Activated CD4-positive, alpha-beta T cell treated with anti-CD3 and anti-CD28 coated beads for 36 hours (primary cell): ENCODE data around the gene SLC38A9. TPM values are rescaled to one million over a fixed set of nuclear protein-coding genes. Genes with fewer than 3 reads are reported as not detected.

Experiments used
- ATAC-seq: fragments of 200-7000 bp; cut with Tn5 transposase; one replicate; pipeline ENCODE4 v1.10.0; 2021; ENCODE audit warnings: mild to moderate bottlenecking, moderate library complexity
- CTCF ChIA-PET: fragments of 350-600 bp; sonication (Branson Sonifier 250); formaldehyde crosslinking; loops from one replicate; lab custom pipeline; 2021; ENCODE audit warnings: antibody characterized with exemption; lab: Charles Lee
- POLR2A ChIA-PET: fragments of 350-600 bp; sonication (Branson Sonifier 250); formaldehyde crosslinking; loops from one replicate; lab custom pipeline; 2021; ENCODE audit warnings: antibody characterized with exemption, inconsistent platforms; lab: Charles Lee
- DNase-seq: peaks from one replicate; pipeline ENCODE4 v3.0.0-alpha.2; 2020
- H3K27ac Mint-ChIP-seq: one replicate; pipeline ENCODE4 v1.8.0; 2021; ENCODE audit warnings: mixed read lengths
- H3K27me3 Mint-ChIP-seq: one replicate; pipeline ENCODE4 v1.8.0; 2021; ENCODE audit warnings: mixed read lengths
- H3K36me3 Mint-ChIP-seq: one replicate; pipeline ENCODE4 v1.8.0; 2021; ENCODE audit warnings: low read depth, mixed read lengths
- H3K4me1 Mint-ChIP-seq: one replicate; pipeline ENCODE4 v1.8.0; 2021; ENCODE audit warnings: mixed read lengths
- H3K4me3 Mint-ChIP-seq: one replicate; pipeline ENCODE4 v1.8.0; 2021; ENCODE audit warnings: mild to moderate bottlenecking, moderate library complexity, mixed read lengths
- H3K9me3 Mint-ChIP-seq: one replicate; pipeline ENCODE4 v1.8.0; 2021; ENCODE audit warnings: low read depth, mixed read lengths
- intact Hi-C, 2 experiments: fragments of 100-400 bp; cut with DNase I in 1 of 2; cut with micrococcal nuclease in 1 of 2; formaldehyde crosslinking; loops; one replicate each; pipeline versions ENCODE4 v1.14.2 to v1.15.1; 2022 to 2024; cut with DNase I, micrococcal nuclease
- total RNA-seq, 2 experiments: library from RNA; stranded (reverse); gene quantifications; one replicate each; pipeline ENCODE4 v1.2.3, GENCODE V29; 2021

Gene SLC38A9
- total RNA-seq, 2 experiments from 2014 or later, result 12.9 to 16.2 TPM

- Mint-ChIP-seq H3K27ac (no peak overlapping the region), H3K27me3 (no peaks in the 10 kb centered on the region), H3K4me3 (no peak overlapping the region), H3K36me3 (no peaks in the 10 kb centered on the region), H3K9me3 (no peaks in the 10 kb centered on the region), H3K4me1 (peaks cover 25% of the 10 kb centered on the region)
- ChIA-PET POLR2A (no interaction called here), CTCF (interaction anchor here (1.0 kb wide), 1 partner anchor 95 kb away, joined by 3 read pairs; no protein-coding TSS in a partner anchor)
- intact Hi-C loops, result no loop called here
- no peak for ATAC-seq
- no peak for DNase-seq
Measured at GRCh38 chr5:55597014-55597981, 114.8 kb downstream of the SLC38A9 start.

GRCh38 chr5:55594671-55595070 is 117.5 kb downstream of the SLC38A9 start:
- Mint-ChIP-seq H3K36me3 (no peaks in the 10 kb centered on the region), H3K4me1 (peaks cover 22% of the 10 kb centered on the region), H3K27ac (no peak overlapping the region), H3K4me3 (no peak overlapping the region), H3K27me3 (no peaks in the 10 kb centered on the region), H3K9me3 (no peaks in the 10 kb centered on the region)
- ATAC-seq (no peak), DNase-seq (no peak)
- intact Hi-C loops, result no loop called here
- ChIA-PET CTCF (interaction anchor here (0.6 kb wide), 1 partner anchor 610 kb away, joined by 3 read pairs; no protein-coding TSS in a partner anchor), POLR2A (no interaction called here)

- Mint-ChIP-seq H3K36me3 (no peaks in the 10 kb centered on the region), H3K4me1 (peaks cover 20% of the 10 kb centered on the region), H3K27me3 (no peaks in the 10 kb centered on the region), H3K27ac (no peak overlapping the region), H3K4me3 (no peak overlapping the region), H3K9me3 (no peaks in the 10 kb centered on the region)
- ATAC-seq, result no peak
- no peak for DNase-seq
- POLR2A ChIA-PET, result no interaction called here
- CTCF ChIA-PET, result no interaction called here
- intact Hi-C loops, result no loop called here
Measured at GRCh38 chr5:55593115-55593472, 119.0 kb downstream of the SLC38A9 start.

- intact Hi-C loops, result no loop called here
- no peak for DNase-seq
- POLR2A ChIA-PET, result no interaction called here
- no peaks in the 10 kb centered on the region for H3K9me3 Mint-ChIP-seq
- no peak overlapping the region for H3K4me3 Mint-ChIP-seq
- no peaks in the 10 kb centered on the region for H3K36me3 Mint-ChIP-seq
- peaks cover 19% of the 10 kb centered on the region for H3K4me1 Mint-ChIP-seq
- H3K27me3 Mint-ChIP-seq, result no peaks in the 10 kb centered on the region
- no peak overlapping the region for H3K27ac Mint-ChIP-seq
- no peak for ATAC-seq
- CTCF ChIA-PET, result no interaction called here
Measured at GRCh38 chr5:55592388-55593114, 119.6 kb downstream of the SLC38A9 start.

GRCh38 chr5:55591686-55592085 is 120.4 kb downstream of the SLC38A9 start:
- ATAC-seq (no peak), DNase-seq (no peak)
- peak overlapping the region; percentile 84 for H3K27ac Mint-ChIP-seq
- POLR2A ChIA-PET, result no interaction called here
- H3K4me3 Mint-ChIP-seq, result no peak overlapping the region
- peaks cover 19% of the 10 kb centered on the region for H3K4me1 Mint-ChIP-seq
- H3K9me3 Mint-ChIP-seq, result no peaks in the 10 kb centered on the region
- no peaks in the 10 kb centered on the region for H3K27me3 Mint-ChIP-seq
- intact Hi-C loops, result loop anchor here in 1 of 2 experiments (2.0 kb wide), 1 partner anchor 15 kb away; no protein-coding TSS in a partner anchor
- CTCF ChIA-PET, result no interaction called here
- no peaks in the 10 kb centered on the region for H3K36me3 Mint-ChIP-seq

- H3K9me3 Mint-ChIP-seq, result no peaks in the 10 kb centered on the region
- no peak overlapping the region for H3K27ac Mint-ChIP-seq
- H3K27me3 Mint-ChIP-seq, result no peaks in the 10 kb centered on the region
- H3K4me3 Mint-ChIP-seq, result no peak overlapping the region
- POLR2A ChIA-PET, result no interaction called here
- DNase-seq (no peak), ATAC-seq (no peak)
- H3K36me3 Mint-ChIP-seq, result no peaks in the 10 kb centered on the region
- intact Hi-C loops, result loop anchor here in 1 of 2 experiments (10.0 kb wide), 1 partner anchor 1960 kb away; no protein-coding TSS in a partner anchor
- CTCF ChIA-PET, result no interaction called here
- H3K4me1 Mint-ChIP-seq, result peaks cover 15% of the 10 kb centered on the region
Measured at GRCh38 chr5:55585206-55585610, 126.9 kb downstream of the SLC38A9 start.

GRCh38 chr5:55584398-55585205 is 127.5 kb downstream of the SLC38A9 start:
- ATAC-seq (no peak), DNase-seq (no peak)
- Mint-ChIP-seq H3K4me3 (no peak overlapping the region), H3K9me3 (no peaks in the 10 kb centered on the region), H3K36me3 (no peaks in the 10 kb centered on the region), H3K27me3 (no peaks in the 10 kb centered on the region), H3K4me1 (peaks cover 13% of the 10 kb centered on the region), H3K27ac (no peak overlapping the region)
- intact Hi-C loops, result loop anchor here in 1 of 2 experiments (10.0 kb wide), 1 partner anchor 1960 kb away; no protein-coding TSS in a partner anchor
- ChIA-PET CTCF (interaction anchor here (0.8 kb wide), 1 partner anchor 107 kb away, joined by 3 read pairs; no protein-coding TSS in a partner anchor), POLR2A (no interaction called here)

GRCh38 chr5:55583578-55583977 is 128.5 kb downstream of the SLC38A9 start:
- ChIA-PET POLR2A (no interaction called here), CTCF (interaction anchor here (0.8 kb wide), 1 partner anchor 108 kb away, joined by 3 read pairs; no protein-coding TSS in a partner anchor)
- Mint-ChIP-seq H3K4me3 (no peak overlapping the region), H3K27ac (no peak overlapping the region), H3K27me3 (no peaks in the 10 kb centered on the region), H3K9me3 (no peaks in the 10 kb centered on the region), H3K36me3 (no peaks in the 10 kb centered on the region), H3K4me1 (peaks cover 15% of the 10 kb centered on the region)
- intact Hi-C loops, result loop anchor here in 1 of 2 experiments (10.0 kb wide), 1 partner anchor 1961 kb away; no protein-coding TSS in a partner anchor
- ATAC-seq (no peak), DNase-seq (no peak)

GRCh38 chr5:55582256-55582655 is 129.9 kb downstream of the SLC38A9 start:
- Mint-ChIP-seq H3K4me1 (peaks cover 18% of the 10 kb centered on the region), H3K9me3 (no peaks in the 10 kb centered on the region), H3K36me3 (no peaks in the 10 kb centered on the region), H3K27ac (no peak overlapping the region), H3K27me3 (no peaks in the 10 kb centered on the region), H3K4me3 (no peak overlapping the region)
- intact Hi-C loops, result loop anchor here in 1 of 2 experiments (10.0 kb wide), 1 partner anchor 1963 kb away; no protein-coding TSS in a partner anchor
- CTCF ChIA-PET, result no interaction called here
- ATAC-seq (peak; percentile 49), DNase-seq (peak; percentile 41)
- POLR2A ChIA-PET, result no interaction called here

- POLR2A ChIA-PET, result interaction anchor here (0.6 kb wide), 1 partner anchor 219 kb away, joined by 9 read pairs; no protein-coding TSS in a partner anchor
- Mint-ChIP-seq H3K4me3 (no peak overlapping the region), H3K36me3 (no peaks in the 10 kb centered on the region), H3K4me1 (peaks cover 25% of the 10 kb centered on the region), H3K27me3 (no peaks in the 10 kb centered on the region), H3K9me3 (no peaks in the 10 kb centered on the region), H3K27ac (no peak overlapping the region)
- CTCF ChIA-PET, result interaction anchor here (1.0 to 1.5 kb wide), 3 partner anchors 14 to 40 kb away, joined by 3 read pairs; no protein-coding TSS in a partner anchor
- intact Hi-C loops, result loop anchor here in 1 of 2 experiments (10.0 kb wide), 1 partner anchor 1965 kb away; no protein-coding TSS in a partner anchor
- ATAC-seq (no peak), DNase-seq (no peak)
Measured at GRCh38 chr5:55580042-55580441, 132.1 kb downstream of the SLC38A9 start.
